ENCODE measurements around the gene PRKAR2A.
"Not testable (repeated sequence)": the region's sequence is repeated elsewhere in the genome, so short reads cannot be mapped to it uniquely, and the experiment has no call there.

PRKAR2A gene

GRCh38 chr3:48835650-48836366, 11.9 kb downstream of the PRKAR2A start:
- no peak for DNase-seq

- DNase-seq, result no peak
Measured at GRCh38 chr3:48832684-48833083, 15.0 kb downstream of the PRKAR2A start.

GRCh38 chr3:48830715-48831114, 17.0 kb downstream of the PRKAR2A start:
- no peak for DNase-seq

DNA sequence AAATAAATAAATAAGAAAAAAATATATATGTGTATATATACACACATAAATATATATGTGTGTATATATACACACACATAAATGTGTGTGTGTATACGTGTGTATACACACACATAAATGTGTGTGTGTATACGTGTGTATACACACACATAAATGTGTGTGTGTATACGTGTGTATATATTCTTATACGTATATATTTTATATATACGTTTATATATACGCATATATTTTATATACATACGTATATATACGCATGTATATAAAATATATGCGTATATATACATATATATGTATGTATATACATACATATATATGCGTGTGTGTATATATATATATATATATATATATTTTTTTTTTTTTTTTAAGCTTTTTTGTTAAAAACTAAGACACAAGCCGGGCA, 18.1 kb downstream of the PRKAR2A start:
- DNase-seq, result not testable (repeated sequence)

DNA sequence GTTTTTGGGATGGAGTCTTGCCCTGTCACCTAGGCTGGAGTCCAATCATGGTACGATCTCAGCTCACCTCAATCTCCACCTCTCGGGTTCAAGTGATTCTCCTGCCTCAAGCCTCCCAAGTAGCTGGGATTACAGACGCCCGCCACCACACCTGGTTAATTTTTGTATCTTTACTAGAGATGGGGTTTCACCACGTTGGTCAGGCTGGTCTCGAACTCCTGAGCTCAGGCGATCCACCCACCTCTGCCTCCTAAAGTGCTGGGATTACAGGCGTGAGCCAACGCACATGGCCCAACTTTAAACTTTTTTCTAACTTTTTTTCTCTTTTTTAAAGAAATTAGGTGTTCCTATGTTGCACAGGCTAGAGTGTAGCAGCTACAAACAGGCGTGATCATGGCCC, 19.8 kb downstream of the PRKAR2A start:
- DNase-seq, result not testable (repeated sequence)

DNA sequence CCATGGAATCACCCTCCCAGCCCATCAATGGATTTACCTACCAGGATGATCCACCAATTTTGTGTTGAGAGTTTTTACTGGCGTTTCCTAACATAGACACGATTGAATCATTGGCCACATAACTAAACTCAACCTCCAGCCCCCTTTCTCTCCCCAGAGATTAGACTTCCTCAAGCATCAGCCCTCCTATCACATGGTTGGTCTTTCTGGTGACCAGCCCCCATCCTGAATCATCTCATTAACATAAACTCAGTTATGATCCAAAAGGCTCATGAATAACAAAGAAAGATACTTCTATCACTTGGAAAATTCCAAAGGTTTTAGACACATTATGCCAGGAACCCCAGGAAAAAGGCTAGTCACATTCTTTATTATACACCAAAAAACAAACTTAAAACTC, 21.2 kb downstream of the PRKAR2A start:
- DNase-seq, result no peak

DNA sequence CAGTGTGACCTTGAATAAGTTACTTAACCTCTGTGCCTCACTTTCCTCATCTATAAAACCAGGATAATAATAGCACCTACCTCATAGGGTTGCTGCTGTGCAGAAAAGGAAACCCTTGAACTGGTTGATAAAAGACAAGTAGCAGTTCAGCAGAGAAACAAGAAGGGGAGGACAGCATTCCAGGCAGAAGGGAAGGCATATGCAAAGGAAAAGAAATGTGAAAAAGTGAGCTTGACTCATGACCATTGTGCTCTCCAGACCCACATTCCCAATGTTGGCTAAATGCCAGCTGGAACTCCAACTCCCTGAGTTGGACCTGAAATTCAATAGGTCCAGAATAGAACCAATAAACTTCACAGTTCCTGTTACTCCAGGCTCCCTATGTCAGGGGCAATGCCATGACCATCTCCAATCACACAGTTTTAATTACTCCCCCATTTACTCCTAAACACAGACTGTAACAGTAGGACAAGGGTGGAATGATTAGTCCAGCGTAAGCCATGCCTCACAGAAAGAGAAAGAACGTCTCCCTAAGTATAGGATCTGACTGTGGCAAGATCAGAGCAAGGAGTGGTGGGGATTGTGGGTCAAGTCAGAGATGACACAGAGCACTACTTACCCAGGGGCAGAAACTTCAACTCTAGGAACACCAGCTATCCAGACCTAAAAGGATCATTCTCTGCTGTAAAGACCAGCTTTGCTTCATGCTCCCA, 26.9 kb downstream of the PRKAR2A start:
- no peak for DNase-seq

GRCh38 chr3:48819234-48820221, 28.1 kb downstream of the PRKAR2A start:
- no peak for DNase-seq

GRCh38 chr3:48811524-48811923, 36.1 kb downstream of the PRKAR2A start:
- DNase-seq, result no peak

DNA sequence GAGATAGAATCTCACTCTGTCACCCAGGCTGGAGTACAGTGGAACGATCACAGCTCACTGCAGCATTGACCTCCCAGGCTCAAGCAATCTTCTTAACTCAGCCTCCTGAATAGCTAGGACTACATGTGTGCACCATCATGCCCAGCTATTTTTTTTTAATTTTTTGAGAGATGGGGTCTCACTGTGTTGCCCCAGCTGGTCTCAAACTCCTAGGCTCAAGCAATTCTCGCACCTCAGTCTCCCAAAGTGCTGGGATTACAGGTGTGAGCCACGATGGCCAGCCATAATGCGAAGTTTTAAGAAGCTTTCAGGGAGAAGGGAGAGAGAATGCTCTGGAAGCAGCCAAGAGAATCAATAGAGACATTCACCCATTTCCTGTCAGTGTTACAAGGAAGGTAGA, 42.7 kb downstream of the PRKAR2A start:
- no peak for DNase-seq

GRCh38 chr3:48800831-48801230, 46.8 kb downstream of the PRKAR2A start:
- not testable (repeated sequence) for DNase-seq

- DNase-seq, result no peak
Measured at GRCh38 chr3:48798998-48799397, 48.7 kb downstream of the PRKAR2A start.

GRCh38 chr3:48797626-48798025, 50.0 kb downstream of the PRKAR2A start:
- DNase-seq, result no peak

GRCh38 chr3:48795997-48796732, 51.5 kb downstream of the PRKAR2A start:
- no peak for DNase-seq

DNA sequence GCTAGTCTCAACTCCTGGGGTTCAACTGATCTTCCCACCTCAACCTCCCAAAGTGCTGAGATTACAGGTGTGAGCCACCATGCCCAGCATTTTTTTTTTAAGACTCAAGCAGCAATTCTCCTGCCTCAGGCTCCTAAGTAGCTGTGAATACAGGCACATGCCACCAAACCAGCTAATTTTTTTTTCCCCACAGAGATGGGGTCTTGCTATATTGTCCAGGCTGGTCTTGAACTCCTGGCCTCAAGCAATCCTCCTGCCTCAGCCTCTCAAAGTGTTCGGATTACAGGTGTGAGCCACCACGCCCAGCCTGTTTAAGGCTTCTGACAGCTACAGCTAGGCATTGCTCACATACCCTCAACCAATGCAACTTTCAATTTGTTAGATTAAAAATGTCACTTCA, 54.2 kb downstream of the PRKAR2A start:
- DNase-seq, result not testable (repeated sequence)

DNA sequence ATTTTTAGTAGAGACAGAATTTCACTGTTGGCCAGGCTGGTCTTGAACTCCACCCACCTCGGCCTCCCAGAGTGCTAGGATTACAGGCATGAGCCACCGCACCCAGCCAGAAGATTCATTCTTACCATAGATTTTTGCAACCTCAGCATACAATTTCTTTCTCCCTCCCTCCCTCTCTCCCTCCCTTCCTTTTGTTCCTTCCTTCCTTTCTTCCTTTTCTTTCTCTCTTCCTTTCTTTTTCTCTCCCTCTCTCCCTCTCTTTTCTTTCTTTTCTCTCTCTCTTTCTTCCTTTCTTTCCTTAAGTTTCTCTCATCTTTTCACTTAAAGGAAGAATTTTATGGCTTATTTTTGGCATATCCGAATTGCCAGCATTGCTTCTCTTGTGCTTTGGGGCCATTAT, 58.0 kb downstream of the PRKAR2A start:
- no peak for DNase-seq

DNA sequence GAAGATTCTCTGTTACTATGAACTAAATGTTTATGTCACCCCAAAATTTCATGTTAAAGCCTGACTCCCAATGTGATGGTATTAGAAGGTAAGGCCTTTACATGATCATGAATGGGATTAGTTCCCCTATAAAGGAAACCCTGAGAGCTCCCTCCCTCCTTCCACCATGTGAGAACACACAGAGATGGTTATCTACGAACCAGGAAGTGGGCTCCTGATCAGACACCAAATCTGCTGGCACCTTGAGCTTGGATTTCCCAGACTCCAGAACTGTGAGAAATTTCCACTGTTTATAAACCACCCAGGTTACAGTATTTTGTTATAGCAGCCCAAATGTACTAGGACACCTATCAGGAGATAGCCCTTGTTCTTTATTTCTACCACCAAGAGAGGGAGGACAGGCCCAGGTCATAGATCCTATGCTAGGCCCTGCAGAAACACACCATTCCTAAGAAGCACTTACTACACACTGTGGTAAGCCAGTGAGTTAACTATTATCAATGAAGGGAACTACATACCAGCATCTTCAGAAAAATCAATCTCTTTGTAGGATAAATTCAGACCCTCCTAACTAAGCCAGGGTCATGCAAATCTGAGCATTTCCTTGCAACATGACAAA, 59.0 kb downstream of the PRKAR2A start:
- DNase-seq, result no peak

DNA sequence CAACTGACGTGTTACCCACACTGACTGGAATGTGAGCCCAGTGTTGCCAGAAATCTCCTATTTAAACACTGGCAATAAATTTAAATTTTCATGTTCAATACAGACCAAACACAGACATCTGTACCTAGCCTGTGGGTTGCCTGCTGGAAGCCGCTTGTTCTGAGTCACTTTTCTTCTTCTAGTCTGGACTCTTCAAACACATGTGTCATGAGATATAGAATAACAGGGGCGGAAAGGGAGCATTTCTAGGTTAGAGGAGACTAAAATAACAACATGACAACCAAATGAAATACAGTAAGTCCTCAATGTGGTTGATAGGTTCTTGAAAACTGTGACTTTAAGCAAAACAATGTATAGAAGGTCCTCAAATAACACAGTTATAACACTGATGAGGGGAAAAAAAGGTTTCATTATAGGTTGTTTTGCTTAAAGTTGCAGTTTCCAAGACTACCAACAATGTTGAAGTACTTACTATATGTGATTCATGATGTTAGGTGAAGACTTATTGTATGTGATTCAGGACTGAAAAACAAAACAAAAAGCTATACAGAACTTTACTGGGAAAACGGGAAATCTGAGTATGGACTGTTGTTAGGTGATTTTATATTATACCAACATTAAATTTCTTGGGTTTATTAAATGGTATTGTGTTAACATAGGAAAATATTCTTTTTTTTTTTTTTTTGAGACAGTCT, 63.1 kb downstream of the PRKAR2A start:
- no peak for DNase-seq

- no peak for DNase-seq
Measured at GRCh38 chr3:48783304-48783703, 64.4 kb downstream of the PRKAR2A start.

DNA sequence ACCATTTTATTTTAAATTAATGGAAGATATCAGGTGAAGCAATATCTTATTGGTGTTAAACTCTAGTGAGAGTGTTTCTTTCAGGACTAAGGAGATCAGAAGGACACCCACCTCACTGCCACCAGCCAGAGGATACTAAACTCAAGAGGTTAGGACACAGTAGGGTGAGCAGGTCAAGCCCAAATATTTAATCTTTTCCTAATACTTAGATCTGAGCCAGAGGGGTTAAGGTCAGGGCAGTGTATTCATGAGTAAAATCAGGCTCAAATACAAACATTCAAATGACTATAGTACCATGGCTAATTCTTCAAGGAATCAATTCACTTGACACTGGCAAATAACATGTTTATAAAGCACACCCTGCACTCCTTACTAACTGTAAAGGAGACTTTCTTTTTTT, 65.6 kb downstream of the PRKAR2A start:
- DNase-seq, result no peak

DNA sequence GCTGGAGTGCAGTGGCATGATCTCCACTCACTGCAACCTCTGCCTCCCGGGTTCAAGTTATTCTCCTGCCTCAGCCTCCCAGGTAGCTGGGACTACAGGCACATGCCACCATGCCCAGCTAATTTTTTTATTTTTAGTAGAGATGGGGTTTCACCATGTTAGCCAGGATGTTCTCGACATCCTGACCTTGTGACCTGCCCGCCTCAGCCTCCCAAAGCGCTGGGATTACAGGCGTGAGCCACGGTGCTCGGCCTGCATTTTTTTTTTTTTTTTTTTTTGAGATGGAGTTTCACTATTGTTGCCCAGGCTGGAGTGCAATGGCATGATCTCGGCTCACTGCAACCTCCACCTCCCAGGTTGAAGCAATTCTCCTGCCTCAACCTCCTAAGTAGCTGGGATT, 69.1 kb downstream of the PRKAR2A start:
- DNase-seq, result not testable (repeated sequence)

Data from right forelimb (tissue), 1 donor.